IMR-90 (cell line): ENCODE measurements around the gene RC3H2. TPM values are rescaled to one million over a fixed set of nuclear protein-coding genes. Genes with fewer than 3 reads are reported as not detected.

Source experiments
- ATAC-seq: fragments of 200-7000 bp; cut with Tn5 transposase; 2 replicates; pipeline ENCODE4 v1.9.1; 2020; ENCODE audit warnings: low read depth, mild to moderate bottlenecking, moderate library complexity
- BruUV-seq: library from RNA; stranded (reverse); fragments of 400-500 nt; replicated peaks from 2 replicates; lab custom pipeline; 2021; lab: Mats Ljungman, UMichigan
- CTCF ChIA-PET: fragments of 300-600 bp; formaldehyde crosslinking; extraction: SDS; loops from one replicate; lab custom pipeline; 2021; ENCODE audit warnings: antibody characterized with exemption; lab: Yijun Ruan, JAX
- POLR2A ChIA-PET: fragments of 300-600 bp; sonication (Branson Sonifier 250); formaldehyde crosslinking; loops from one replicate; lab custom pipeline; 2022; ENCODE audit warnings: antibody characterized with exemption; ENCODE audit not compliant: unreplicated experiment; lab: Charles Lee
- DNase-seq: peaks from one replicate; pipeline ENCODE4 v3.0.0; 2013
- H2AFZ ChIP-seq: replicated peaks from 2 replicates; pipeline ENCODE3; 2013; ENCODE audit warnings: low read length, mild to moderate bottlenecking; ENCODE audit not compliant: poor library complexity
- H2AK5ac ChIP-seq: 2 replicates; pipeline ENCODE4 v1.6.1; 2013; ENCODE audit warnings: low read depth, low read length, inconsistent platforms
- H2AK9ac ChIP-seq: replicated peaks from 2 replicates; pipeline ENCODE3; 2013; ENCODE audit warnings: mild to moderate bottlenecking, low read depth, low read length, moderate library complexity; ENCODE audit not compliant: poor library complexity
- H2BK120ac ChIP-seq: 2 replicates; pipeline ENCODE4 v1.6.1; 2013; ENCODE audit warnings: low read depth, low read length, inconsistent platforms
- H2BK15ac ChIP-seq: 3 replicates; pipeline ENCODE4 v1.6.1; 2013; ENCODE audit warnings: low read depth, low read length, inconsistent platforms
- H2BK20ac ChIP-seq: 2 replicates; pipeline ENCODE4 v1.6.1; 2013; ENCODE audit warnings: low read depth, mild to moderate bottlenecking, inconsistent platforms, low read length, moderate library complexity
- H2BK5ac ChIP-seq: 2 replicates; pipeline ENCODE4 v1.6.1; 2013; ENCODE audit warnings: mild to moderate bottlenecking, low read depth, low read length, inconsistent platforms; ENCODE audit not compliant: poor library complexity, severe bottlenecking
- H3K14ac ChIP-seq: replicated peaks from 2 replicates; pipeline ENCODE4 v1.6.1; 2013; ENCODE audit warnings: low read depth, low read length, inconsistent platforms
- H3K18ac ChIP-seq: 2 replicates; pipeline ENCODE4 v1.6.1; 2013; ENCODE audit warnings: low read depth, low read length, control low read depth
- H3K23ac ChIP-seq: 2 replicates; pipeline ENCODE4 v1.6.1; 2013; ENCODE audit warnings: low read depth, low read length, inconsistent platforms
- H3K27ac ChIP-seq: 2 replicates; pipeline ENCODE4 v1.5.1; 2013; ENCODE audit warnings: mild to moderate bottlenecking, control low read depth, low read length; ENCODE audit not compliant: insufficient read depth
- H3K27me3 ChIP-seq: 2 replicates; pipeline ENCODE4 v1.6.1; 2013; ENCODE audit warnings: low read length; ENCODE audit not compliant: control insufficient read depth, insufficient read depth
- H3K36me3 ChIP-seq: 2 replicates; pipeline ENCODE4 v1.6.1; 2013; ENCODE audit warnings: low read length, mixed read lengths; ENCODE audit not compliant: control insufficient read depth, insufficient read depth
- H3K4ac ChIP-seq: 2 replicates; pipeline ENCODE4 v1.6.1; 2013; ENCODE audit warnings: low read depth, low read length, inconsistent platforms
- H3K4me1 ChIP-seq: 2 replicates; pipeline ENCODE4 v1.6.1; 2013; ENCODE audit warnings: low read length, mixed read lengths; ENCODE audit not compliant: control insufficient read depth, insufficient read depth
- H3K4me2 ChIP-seq: 2 replicates; pipeline ENCODE4 v1.6.1; 2013; ENCODE audit warnings: low read depth, mild to moderate bottlenecking, control low read depth, low read length, moderate library complexity
- H3K4me3 ChIP-seq: 2 replicates; pipeline ENCODE4 v1.5.1; 2013; ENCODE audit warnings: low read depth, mild to moderate bottlenecking, control low read depth, low read length, moderate library complexity; ENCODE audit not compliant: insufficient read depth
- H3K56ac ChIP-seq: 2 replicates; pipeline ENCODE4 v1.6.1; 2013; ENCODE audit warnings: low read length, inconsistent platforms; ENCODE audit not compliant: insufficient read depth; ENCODE audit errors: extremely low read depth
- H3K79me1 ChIP-seq, 2 experiments: 2 replicates each; pipeline ENCODE4 v1.6.1; 2013; ENCODE audit warnings: low read length in 2 of 2, inconsistent platforms in 1 of 2, low read depth in 1 of 2
- H3K9ac ChIP-seq: 2 replicates; pipeline ENCODE4 v1.6.1; 2013; ENCODE audit warnings: low read depth, low read length, control low read depth
- H3K9me1 ChIP-seq: 2 replicates; pipeline ENCODE4 v1.6.1; 2013; ENCODE audit warnings: low read length, inconsistent platforms; ENCODE audit not compliant: insufficient read depth
- H3K9me3 ChIP-seq: 2 replicates; pipeline ENCODE4 v1.6.1; 2013; ENCODE audit warnings: low read length; ENCODE audit not compliant: control insufficient read depth, insufficient read depth
- H4K20me1 ChIP-seq: 2 replicates; pipeline ENCODE4 v1.6.1; 2013; ENCODE audit warnings: low read length, inconsistent platforms; ENCODE audit not compliant: insufficient read depth
- H4K5ac ChIP-seq: 2 replicates; pipeline ENCODE4 v1.6.1; 2013; ENCODE audit warnings: mild to moderate bottlenecking, low read depth, low read length, control low read depth
- H4K8ac ChIP-seq, 2 experiments: 2 replicates each; pipeline ENCODE4 v1.6.1; 2013; ENCODE audit warnings: low read depth in 2 of 2, low read length in 2 of 2, control low read depth in 1 of 2, inconsistent platforms in 1 of 2
- H4K91ac ChIP-seq: 2 replicates; pipeline ENCODE4 v1.6.1; 2013; ENCODE audit warnings: low read depth, low read length, inconsistent platforms; ENCODE audit not compliant: insufficient read depth
- BHLHE40 ChIP-seq: fragments of 150-350 bp; IDR thresholded peaks from 2 replicates; pipeline ENCODE4 v1.6.1; 2016; ENCODE audit warnings: mild to moderate bottlenecking, low read depth, low read length
- CEBPB ChIP-seq: IDR thresholded peaks from 2 replicates; pipeline ENCODE4 v1.6.1; 2012; ENCODE audit warnings: low read depth, low read length, improper control_type of control experiment
- FOS ChIP-seq: fragments of 150-350 bp; IDR thresholded peaks from 2 replicates; pipeline ENCODE4 v1.6.1; 2016; ENCODE audit warnings: low read depth, low read length
- MXI1 ChIP-seq: IDR thresholded peaks from 2 replicates; pipeline ENCODE4 v1.6.1; 2012; ENCODE audit warnings: low read depth, mild to moderate bottlenecking, low read length, moderate library complexity, borderline replicate concordance
- NFE2L2 ChIP-seq: fragments of 150-350 bp; IDR thresholded peaks from 2 replicates; pipeline ENCODE4 v1.6.1; 2016; ENCODE audit warnings: low read depth, mild to moderate bottlenecking, low read length
- POLR2A ChIP-seq: IDR thresholded peaks from 2 replicates; pipeline ENCODE4 v1.6.1; 2012; ENCODE audit warnings: mild to moderate bottlenecking, low read depth, low read length
- RAD21 ChIP-seq: IDR thresholded peaks from 2 replicates; pipeline ENCODE4 v1.6.1; 2012; ENCODE audit warnings: low read length, improper control_type of control experiment
- RFX5 ChIP-seq: IDR thresholded peaks from 2 replicates; pipeline ENCODE4 v1.8.0; 2012; ENCODE audit warnings: low read depth, mild to moderate bottlenecking, low read length, moderate library complexity
- SMC3 ChIP-seq: fragments of 150-350 bp; IDR thresholded peaks from 2 replicates; pipeline ENCODE4 v1.6.1; 2016; ENCODE audit warnings: low read depth, mild to moderate bottlenecking, antibody characterized with exemption, low read length, moderate library complexity
- WGBS, 2 experiments: methylation state at CpG; one replicate each; pipeline versions ENCODE4 v1.1.5 to v1.1.7; 2013; ENCODE audit warnings: missing lambda C conversion rate in 2 of 2; ENCODE audit not compliant: insufficient read length in 1 of 2; ENCODE audit errors: extremely low coverage in 2 of 2; 5-methylcytosine and 5-hydroxymethylcytosine counted together
- dilution Hi-C: fragments of 300-500 bp; cut with HindIII; formaldehyde crosslinking; loops from one replicate; pipeline ENCODE4 v1.14.3; 2018; ENCODE audit warnings: low sequenced_read_pairs; ENCODE audit not compliant: unreplicated experiment
- in situ Hi-C: fragments of 300-500 bp; cut with MboI; formaldehyde crosslinking; loops from 3 replicates; pipeline ENCODE4 v1.14.3; 2019; ENCODE audit warnings: low sequenced_read_pairs, inconsistent platforms, mixed read lengths
- intact Hi-C: fragments of 100-400 bp; cut with micrococcal nuclease; formaldehyde crosslinking; loops from 2 replicates; pipeline ENCODE4 v1.10.0; 2022
- polyA plus RNA-seq, 3 experiments: library from polyadenylated mRNA; depleted of rRNA; stranded (reverse); fragments of >200 nt; gene quantifications; 2 replicates each; pipeline ENCODE4 v1.2.3, GENCODE V29; 2012; ENCODE audit warnings: low replicate concordance in 1 of 3
- total RNA-seq: library from RNA; depleted of rRNA; stranded (reverse); fragments of >200 nt; gene quantifications from 2 replicates; pipeline ENCODE4 v1.2.3, GENCODE V29; 2012
- TF ChIP-seq, protein P1 (sequence below): conservative IDR thresholded peaks from 2 replicates; pipeline ENCODE4 v1.5.1; 2012; ENCODE audit warnings: mild to moderate bottlenecking, low read depth, low read length, improper control_type of control experiment
- TF ChIP-seq, protein P2 (sequence below): fragments of 150-350 bp; IDR thresholded peaks from 2 replicates; pipeline ENCODE4 v1.6.1; 2017; ENCODE audit warnings: mild to moderate bottlenecking, antibody characterized with exemption, low read length, low read depth

Gene RC3H2
- total and polyA plus RNA-seq, 2 of the 4 experiments (the other 2 are of a cell fraction): 14.7 to 58.4 TPM

DNA sequence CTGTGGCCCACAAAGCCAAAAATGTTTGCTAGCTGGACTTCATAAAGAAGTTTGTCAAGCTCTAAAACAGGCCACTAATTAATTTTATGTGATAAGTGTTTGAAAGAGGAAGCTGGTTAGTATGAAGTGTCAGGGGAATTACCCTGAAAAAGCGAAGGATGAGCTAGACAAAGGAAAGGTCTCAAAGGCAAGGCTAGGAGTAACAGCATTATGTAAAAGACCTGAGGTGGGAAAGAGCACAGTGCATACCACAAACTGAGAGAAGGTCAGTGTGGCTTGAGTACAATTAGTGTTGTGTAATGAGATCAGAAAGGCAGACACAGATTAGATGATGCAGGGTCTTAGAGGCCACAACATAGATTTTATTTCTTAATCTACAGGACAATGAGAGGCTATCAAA is 29.6 kb downstream of the RC3H2 start:
- Histone ChIP-seq H2AK9ac (no peak overlapping the region), H4K8ac (no peak overlapping the region)
- CTCF ChIA-PET: no interaction called here

More for the DNA sequence above, 29.6 kb downstream of the RC3H2 start:
- no peak overlapping the region for H4K91ac ChIP-seq
- no peaks in the 10 kb centered on the region for H3K4me1 ChIP-seq
- no peaks in the 10 kb centered on the region for H4K20me1 ChIP-seq
- TF ChIP-seq FOS (no peak), NFE2L2 (no peak), POLR2A (no peak), RFX5 (no peak), SMC3 (no peak), RAD21 (no peak), CEBPB (no peak), MXI1 (no peak), BHLHE40 (no peak)
- TF ChIP-seq, protein P1, sequence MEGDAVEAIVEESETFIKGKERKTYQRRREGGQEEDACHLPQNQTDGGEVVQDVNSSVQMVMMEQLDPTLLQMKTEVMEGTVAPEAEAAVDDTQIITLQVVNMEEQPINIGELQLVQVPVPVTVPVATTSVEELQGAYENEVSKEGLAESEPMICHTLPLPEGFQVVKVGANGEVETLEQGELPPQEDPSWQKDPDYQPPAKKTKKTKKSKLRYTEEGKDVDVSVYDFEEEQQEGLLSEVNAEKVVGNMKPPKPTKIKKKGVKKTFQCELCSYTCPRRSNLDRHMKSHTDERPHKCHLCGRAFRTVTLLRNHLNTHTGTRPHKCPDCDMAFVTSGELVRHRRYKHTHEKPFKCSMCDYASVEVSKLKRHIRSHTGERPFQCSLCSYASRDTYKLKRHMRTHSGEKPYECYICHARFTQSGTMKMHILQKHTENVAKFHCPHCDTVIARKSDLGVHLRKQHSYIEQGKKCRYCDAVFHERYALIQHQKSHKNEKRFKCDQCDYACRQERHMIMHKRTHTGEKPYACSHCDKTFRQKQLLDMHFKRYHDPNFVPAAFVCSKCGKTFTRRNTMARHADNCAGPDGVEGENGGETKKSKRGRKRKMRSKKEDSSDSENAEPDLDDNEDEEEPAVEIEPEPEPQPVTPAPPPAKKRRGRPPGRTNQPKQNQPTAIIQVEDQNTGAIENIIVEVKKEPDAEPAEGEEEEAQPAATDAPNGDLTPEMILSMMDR: no peak
- TF ChIP-seq, protein P2, sequence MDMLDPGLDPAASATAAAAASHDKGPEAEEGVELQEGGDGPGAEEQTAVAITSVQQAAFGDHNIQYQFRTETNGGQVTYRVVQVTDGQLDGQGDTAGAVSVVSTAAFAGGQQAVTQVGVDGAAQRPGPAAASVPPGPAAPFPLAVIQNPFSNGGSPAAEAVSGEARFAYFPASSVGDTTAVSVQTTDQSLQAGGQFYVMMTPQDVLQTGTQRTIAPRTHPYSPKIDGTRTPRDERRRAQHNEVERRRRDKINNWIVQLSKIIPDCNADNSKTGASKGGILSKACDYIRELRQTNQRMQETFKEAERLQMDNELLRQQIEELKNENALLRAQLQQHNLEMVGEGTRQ: no peak
- H3K4ac ChIP-seq: no peak overlapping the region
- H3K9ac ChIP-seq: no peak overlapping the region
- POLR2A ChIA-PET: no interaction called here
- no peak overlapping the region for H3K27ac ChIP-seq
- TSS peak; percentile 9 for BruUV-seq
- H2BK120ac ChIP-seq: no peak overlapping the region
- no peak overlapping the region for H3K18ac ChIP-seq
- no peak overlapping the region for H4K5ac ChIP-seq
- H2AFZ ChIP-seq: no peak overlapping the region
- H3K23ac ChIP-seq: no peak overlapping the region
- H3K4me2 ChIP-seq: no peak overlapping the region
- 67% methylated on average over 1 of the region's 1 CpG; no CpG with 5 or more reads in 1 of the 2 experiments for WGBS, 2 experiments
- H2BK5ac ChIP-seq: no peak overlapping the region
- H2BK20ac ChIP-seq: no peak overlapping the region
- no peak overlapping the region for H3K14ac ChIP-seq
- no peak overlapping the region for H3K4me3 ChIP-seq
- intact Hi-C loops: no loop called here
- in situ Hi-C loops: no loop called here
- H3K27me3 ChIP-seq: no peaks in the 10 kb centered on the region
- no peak for ATAC-seq
- H2BK15ac ChIP-seq: no peak overlapping the region
- DNase-seq: no peak
- H3K36me3 ChIP-seq: peaks cover 51% of the 10 kb centered on the region
- no peak overlapping the region for H2AK5ac ChIP-seq
- no peaks in the 10 kb centered on the region for H3K9me3 ChIP-seq
- H3K79me1 ChIP-seq: peaks cover 8 to 17% of the 10 kb centered on the region in 2 experiments; a peak in 3 of 4 replicates
- no peak overlapping the region for H3K56ac ChIP-seq
- H3K9me1 ChIP-seq: no peaks in the 10 kb centered on the region
- dilution Hi-C loops: loop anchor here (25.0 kb wide), 1 partner anchor 112 kb away; no protein-coding TSS in a partner anchor
